ENCODE measurements around the gene PPP3CA.

The PPP3CA gene

DNA sequence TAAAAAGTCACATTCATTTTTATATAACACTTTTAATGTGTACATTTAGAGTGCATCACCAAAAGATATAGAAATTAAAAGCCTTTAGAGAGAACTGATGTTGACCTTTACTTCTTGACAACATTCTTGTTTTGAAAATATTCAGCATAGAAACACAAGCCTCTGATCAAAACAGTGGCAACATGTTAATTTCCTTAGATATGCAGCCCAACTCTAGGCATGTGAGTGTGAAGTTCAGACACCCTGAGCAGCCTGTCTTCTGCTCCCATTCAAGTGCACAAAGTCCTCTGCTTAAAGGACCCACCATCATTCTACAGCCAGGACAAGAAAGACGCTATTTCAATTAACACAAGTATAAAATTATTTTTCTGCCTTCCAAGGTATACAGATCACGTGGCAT, 60.0 kb downstream of the PPP3CA start:
- DNase-seq (ENCODE audit: low read depth) = no peak

GRCh38 chr4:101286663-101287062, 60.7 kb downstream of the PPP3CA start:
- DNase-seq (ENCODE audit: low read depth) = no peak

GRCh38 chr4:101285985-101286384, 61.3 kb downstream of the PPP3CA start:
- no peak for DNase-seq (ENCODE audit: low read depth)

DNA sequence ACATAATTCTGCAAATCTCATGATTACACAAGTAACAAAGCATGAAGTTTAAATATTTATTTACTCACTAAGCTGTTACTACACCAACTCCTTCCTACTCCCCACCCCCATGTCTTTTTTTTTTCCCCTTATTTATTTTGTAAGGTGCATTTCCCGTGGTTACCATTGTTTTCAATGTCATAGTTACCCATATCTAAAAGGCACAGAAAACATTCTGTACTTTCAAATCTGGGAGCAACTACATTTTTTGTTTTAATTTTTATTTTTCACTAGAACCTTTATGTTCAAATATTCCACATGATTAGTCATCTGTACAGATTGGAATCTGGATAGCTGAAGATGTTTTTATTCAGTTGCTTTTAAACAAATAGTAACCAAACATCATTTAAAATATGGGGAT, 62.8 kb downstream of the PPP3CA start:
- no peak for DNase-seq (ENCODE audit: low read depth)

DNA sequence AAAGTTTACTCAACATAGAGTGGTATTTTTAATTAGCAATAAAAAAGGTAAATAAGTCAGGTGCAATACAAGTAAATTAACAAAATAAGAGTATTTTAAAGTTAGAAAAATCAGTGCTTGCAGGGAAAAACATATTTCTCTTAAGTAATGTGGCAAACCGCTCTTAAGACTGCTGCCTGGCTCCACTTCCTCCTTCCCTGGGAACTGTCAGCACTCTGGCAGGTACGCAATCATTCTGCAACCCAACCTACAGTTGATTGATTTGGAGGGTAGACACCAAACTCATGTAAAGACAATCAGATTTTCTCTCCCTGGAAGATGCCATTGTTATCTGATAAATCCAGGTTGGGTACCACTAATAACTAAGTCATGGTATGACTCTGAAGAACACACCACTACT, 63.9 kb downstream of the PPP3CA start:
- no peak for DNase-seq (ENCODE audit: low read depth)

GRCh38 chr4:101282076-101282844, 65.1 kb downstream of the PPP3CA start:
- DNase-seq (ENCODE audit: low read depth) = peak; percentile 21

DNA sequence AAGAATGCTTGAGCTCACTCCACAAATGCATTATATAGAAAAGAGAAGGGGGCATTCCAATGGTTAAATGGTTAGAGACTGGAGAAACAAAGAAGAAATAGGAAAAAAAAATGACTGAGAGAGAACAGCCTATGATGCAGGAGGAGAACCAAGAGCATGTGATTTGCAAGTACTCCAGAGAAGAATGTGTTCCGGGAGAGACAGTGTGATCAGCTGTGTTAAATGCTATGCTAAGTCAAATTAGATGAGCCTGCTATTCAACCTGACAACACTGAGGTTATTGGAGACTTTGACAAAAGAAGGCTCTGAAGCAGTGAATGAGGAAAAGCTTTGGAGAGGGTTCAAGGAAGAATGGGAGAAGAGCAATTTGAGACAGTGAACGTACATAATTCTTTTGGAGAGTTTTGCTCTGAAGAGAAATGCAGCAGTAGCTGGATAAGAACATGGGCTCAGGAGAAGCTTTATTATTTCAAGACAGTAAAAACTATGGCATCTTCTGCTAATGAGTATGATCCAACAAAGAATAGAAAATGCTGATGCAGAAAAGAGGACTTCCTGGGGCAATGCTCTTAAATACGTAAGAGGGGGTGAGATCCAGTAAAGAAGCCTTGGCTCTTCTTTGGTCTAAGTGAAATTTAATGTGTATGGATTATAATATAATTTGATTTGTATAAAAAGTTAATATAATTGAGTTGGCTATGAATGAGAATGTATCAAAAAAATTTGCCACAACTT, 66.3 kb downstream of the PPP3CA start:
- DNase-seq (ENCODE audit: low read depth) = no peak

- DNase-seq (ENCODE audit: low read depth) = no peak
Measured at GRCh38 chr4:101279377-101279871, 67.9 kb downstream of the PPP3CA start.

DNA sequence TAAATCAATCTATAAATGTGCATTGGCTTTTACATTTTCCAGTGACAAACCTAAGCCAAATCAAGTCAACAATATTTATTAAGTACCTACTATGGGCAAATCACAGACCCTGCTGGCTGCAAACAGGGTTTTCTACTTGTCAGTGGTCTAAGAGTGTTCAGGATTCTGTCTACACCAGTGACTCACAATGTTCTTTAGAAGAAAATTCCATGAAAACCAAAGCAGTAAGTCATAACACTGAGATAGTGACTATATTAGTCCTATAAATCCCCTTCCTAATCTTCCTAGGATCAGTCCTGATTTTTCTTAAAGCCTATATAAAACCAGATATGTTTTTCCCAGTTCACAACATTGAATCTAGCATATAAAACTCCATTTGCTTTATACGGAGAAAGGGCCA, 69.7 kb downstream of the PPP3CA start:
- DNase-seq (ENCODE audit: low read depth) = no peak

GRCh38 chr4:101276661-101277060, 70.7 kb downstream of the PPP3CA start:
- no peak for DNase-seq (ENCODE audit: low read depth)

DNA sequence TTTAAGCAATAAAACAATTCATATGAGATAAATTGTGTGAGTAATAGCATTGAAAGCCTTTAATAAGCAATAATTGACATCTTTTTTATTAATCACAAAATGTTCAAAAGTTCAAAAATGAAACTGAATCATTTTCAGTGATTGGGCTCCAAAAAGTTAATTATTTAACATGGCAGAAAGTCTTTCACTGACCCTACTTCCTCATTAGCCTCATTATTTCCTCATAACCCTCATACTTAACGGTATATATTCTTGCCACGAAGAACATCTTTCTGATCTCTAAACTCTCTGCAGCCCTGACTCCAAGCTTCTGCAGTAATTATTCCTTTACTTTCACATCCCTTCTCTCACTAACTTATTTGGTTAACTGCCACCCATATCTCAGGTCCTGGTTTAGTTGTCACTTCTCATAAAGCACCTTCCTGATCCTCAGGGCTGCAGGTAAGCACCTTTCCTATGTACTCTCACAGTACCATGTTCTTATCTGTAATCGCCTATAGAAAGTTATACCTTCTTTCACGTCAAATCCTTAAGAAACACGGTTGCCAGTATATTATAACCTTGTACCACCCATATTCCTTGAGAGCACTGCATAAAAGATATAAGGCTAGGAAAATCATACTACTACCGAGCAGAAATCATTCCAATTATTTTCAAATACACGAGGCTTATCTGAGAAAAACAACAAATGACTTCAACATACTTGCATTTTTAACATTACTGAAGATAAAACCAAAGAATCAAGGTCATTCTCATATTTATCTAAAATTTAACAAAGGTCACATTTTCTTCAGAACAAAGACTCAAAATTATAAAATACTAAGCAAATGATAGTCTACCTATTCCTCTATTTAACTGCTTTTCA, 72.2 kb downstream of the PPP3CA start:
- DNase-seq (ENCODE audit: low read depth) = no peak

- DNase-seq (ENCODE audit: low read depth) = no peak
Measured at GRCh38 chr4:101271516-101271915, 75.8 kb downstream of the PPP3CA start.

GRCh38 chr4:101269682-101270081, 77.6 kb downstream of the PPP3CA start:
- no peak for DNase-seq (ENCODE audit: low read depth)

- DNase-seq (ENCODE audit: low read depth) = no peak
Measured at GRCh38 chr4:101265816-101266172, 81.5 kb downstream of the PPP3CA start.

DNA sequence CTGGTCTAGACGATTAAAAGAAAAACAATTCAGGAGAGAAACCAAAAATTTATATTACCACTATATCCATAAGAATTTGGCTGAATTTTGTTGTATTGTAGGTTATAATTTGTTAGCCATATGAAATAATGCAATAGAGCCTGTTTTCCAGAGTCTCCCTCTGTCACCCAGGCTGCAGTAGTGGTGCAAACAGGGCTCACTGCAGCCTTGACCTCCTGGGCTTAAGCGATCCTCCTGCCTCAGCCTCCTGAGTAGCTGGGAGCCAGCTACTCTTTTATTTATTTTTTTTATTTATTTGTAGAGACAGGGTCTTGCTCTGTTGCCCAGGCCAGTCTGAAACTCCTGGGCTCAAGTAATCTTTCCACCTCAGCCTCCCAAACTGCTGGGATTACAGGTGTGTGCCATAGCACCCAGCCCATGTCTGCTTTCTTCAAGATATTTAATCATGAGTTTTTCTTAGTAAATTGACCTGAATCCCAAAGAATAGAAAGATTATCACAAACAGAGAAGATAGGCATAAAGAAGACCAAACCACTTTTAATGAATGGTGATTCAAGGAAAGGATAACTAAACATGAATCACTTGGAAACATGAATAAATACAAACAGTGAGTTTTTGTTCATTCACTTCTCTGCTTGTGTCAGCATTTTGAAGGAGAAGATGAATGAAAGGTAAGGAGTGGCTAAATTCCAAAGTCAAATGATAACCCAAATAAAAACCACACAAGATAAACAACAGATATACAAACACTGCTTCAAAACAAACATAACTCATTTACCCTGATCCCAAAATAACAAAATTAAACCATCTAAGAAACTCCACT, 82.1 kb downstream of the PPP3CA start:
- no peak for DNase-seq (ENCODE audit: low read depth)

- no peak for DNase-seq (ENCODE audit: low read depth)
Measured at GRCh38 chr4:101264512-101264911, 82.8 kb downstream of the PPP3CA start.

- no peak for DNase-seq (ENCODE audit: low read depth)
Measured at GRCh38 chr4:101262683-101263082, 84.6 kb downstream of the PPP3CA start.

DNA sequence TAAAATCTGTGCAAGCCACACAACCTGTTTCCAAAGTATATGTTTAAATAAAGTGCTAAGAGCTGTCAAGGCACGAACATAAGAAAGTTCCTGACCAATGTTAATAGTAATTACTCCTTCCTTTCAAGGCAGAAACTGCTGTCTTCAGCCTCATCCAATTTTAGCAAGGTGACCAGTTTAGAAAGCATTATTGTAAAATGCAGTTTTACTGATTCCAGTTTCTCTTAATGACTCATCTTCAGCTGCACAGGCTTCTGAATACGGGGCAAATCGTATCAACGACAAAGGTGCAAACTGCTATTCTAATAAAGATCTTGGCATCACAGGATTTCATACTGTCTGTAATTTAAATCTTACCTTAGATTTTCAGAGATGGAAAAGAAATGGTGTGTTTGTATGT, 87.5 kb downstream of the PPP3CA start:
- DNase-seq (ENCODE audit: low read depth) = no peak

- DNase-seq (ENCODE audit: low read depth) = no peak
Measured at GRCh38 chr4:101258883-101259282, 88.4 kb downstream of the PPP3CA start.

DNA sequence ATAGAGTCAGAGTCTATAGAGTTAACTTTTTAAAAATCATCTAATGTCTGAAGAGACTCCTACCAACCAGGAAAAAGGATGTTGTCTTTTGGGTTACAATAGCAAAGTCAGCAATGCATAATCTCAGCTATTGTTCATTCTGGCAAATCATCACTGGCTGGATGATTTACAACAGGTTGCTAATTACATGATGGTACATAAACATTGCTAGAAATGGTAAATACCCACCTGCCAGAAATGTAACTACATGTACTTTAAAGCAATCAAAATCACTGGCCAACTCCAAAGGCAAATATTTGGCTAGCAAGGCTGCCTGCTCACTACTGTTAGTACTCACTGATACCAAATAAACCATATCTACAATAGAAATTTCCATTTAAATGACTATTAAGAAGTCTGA, 91.1 kb downstream of the PPP3CA start:
- no peak for DNase-seq (ENCODE audit: low read depth)

- DNase-seq (ENCODE audit: low read depth) = no peak
Measured at GRCh38 chr4:101254776-101255175, 92.5 kb downstream of the PPP3CA start.

DNA sequence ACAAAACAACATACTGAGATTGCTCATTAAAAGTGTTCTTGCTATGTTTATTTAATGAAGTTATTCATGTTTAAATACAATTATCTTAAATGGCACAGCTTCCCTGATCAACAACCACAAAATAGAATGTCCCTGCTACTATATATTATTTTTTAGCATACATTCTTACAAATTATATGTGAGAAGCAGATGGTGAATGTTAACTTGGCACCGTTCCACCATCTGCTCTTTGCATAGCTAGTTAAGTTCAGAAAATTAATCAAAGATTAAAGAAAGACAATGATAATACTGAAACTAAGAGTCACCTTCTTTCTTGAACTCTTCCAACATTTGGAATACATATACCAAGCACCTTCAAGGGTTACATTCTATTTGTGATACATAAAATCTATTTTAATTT, 94.2 kb downstream of the PPP3CA start:
- no peak for DNase-seq (ENCODE audit: low read depth)
